Activated T-cell treated with anti-CD3 and anti-CD28 coated beads, Interleukin-2, amount 50 U/mL, for 72 hours (primary cell): Measurements from ENCODE around the gene PKP1. TPM values are rescaled to one million over a fixed set of nuclear protein-coding genes. Genes with fewer than 3 reads are reported as not detected.

ENCODE experiments used
- ATAC-seq, 2 donors: fragments of 150-1000 bp; cut with Tn5 transposase; replicated peaks in 1 of 2; 2 replicates each; pipeline ENCODE4 v1.10.0; 2021; ENCODE audit warnings: moderate library complexity in 2 of 2, mild to moderate bottlenecking in 1 of 2
- DNase-seq, 2 donors: peaks; one replicate each; pipeline ENCODE4 v3.0.0; 2021 to 2022; ENCODE audit warnings: mixed read lengths in 1 of 2
- H3K27ac Mint-ChIP-seq: one replicate; pipeline ENCODE4 v1.8.0; 2022; ENCODE audit warnings: mild to moderate bottlenecking, moderate library complexity, mixed read lengths
- H3K27me3 Mint-ChIP-seq: one replicate; pipeline ENCODE4 v1.8.0; 2022; ENCODE audit warnings: low read depth, mixed read lengths
- H3K36me3 Mint-ChIP-seq, 2 donors: one replicate each; pipeline ENCODE4 v1.8.0; 2022; ENCODE audit warnings: mixed read lengths in 2 of 2, mild to moderate bottlenecking in 1 of 2; ENCODE audit not compliant: insufficient read depth in 2 of 2
- H3K4me1 Mint-ChIP-seq: one replicate; pipeline ENCODE4 v1.8.0; 2022; ENCODE audit warnings: low read depth, mixed read lengths
- H3K4me3 Mint-ChIP-seq, 2 donors: one replicate each; pipeline ENCODE4 v1.8.0; 2022; ENCODE audit warnings: mild to moderate bottlenecking in 2 of 2, mixed read lengths in 2 of 2, moderate library complexity in 2 of 2
- H3K9me3 Mint-ChIP-seq, 2 donors: one replicate each; pipeline ENCODE4 v1.8.0; 2022; ENCODE audit warnings: mixed read lengths in 2 of 2
- total RNA-seq, 2 donors: library from RNA; stranded (reverse); gene quantifications; one replicate each; pipeline ENCODE4 v1.2.3, GENCODE V29; 2022

The PKP1 gene
- total RNA-seq, 2 donors from 2014 or later = not detected

DNA sequence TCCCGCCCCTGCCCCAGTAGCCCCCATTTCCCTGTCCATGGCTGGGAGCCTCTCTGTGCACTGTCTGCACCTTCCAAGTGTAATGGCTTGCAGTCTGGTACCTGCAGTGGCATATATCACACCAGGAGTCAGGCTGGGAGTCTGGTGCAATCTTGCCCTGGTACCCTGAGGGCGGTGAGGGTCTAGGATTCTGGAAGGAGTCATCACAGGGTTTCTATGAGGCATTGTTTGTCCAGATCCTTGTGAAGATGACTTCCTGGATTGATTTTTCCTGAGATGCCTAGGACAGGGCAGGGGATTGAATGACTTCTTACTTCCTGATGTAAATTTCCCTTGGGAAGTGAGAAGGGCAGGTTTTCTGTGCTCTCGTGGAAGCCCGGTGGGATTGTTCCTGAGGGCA, 5.9 kb upstream of the PKP1 start:
- Mint-ChIP-seq H3K27me3 (peaks cover 28% of the 10 kb centered on the region), H3K4me3 (no peak overlapping the region)
- no peak for ATAC-seq

DNA sequence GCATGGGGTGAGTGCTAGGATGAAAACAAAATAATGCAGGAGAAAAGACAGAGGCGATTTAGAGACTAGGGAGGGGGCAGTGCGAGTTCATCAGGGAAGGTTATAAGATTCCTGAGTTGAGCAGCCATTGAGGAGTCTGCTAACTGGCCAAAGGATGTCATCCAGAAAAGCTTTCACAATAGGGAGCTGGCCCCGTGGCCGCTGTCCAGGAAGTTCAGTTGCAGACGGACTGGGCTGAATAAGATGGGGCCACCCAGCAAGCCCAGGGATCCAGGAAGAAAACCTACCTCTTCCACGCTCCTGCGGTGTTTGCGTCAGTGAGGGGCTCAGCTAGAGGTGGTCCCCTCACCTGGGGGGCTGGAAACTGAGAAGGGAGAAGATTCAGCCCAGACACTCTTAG, 4.0 kb upstream of the PKP1 start:
- no peaks in the 10 kb centered on the region for H3K4me1 Mint-ChIP-seq
- ATAC-seq = no peak
- H3K27me3 Mint-ChIP-seq = peaks cover 45% of the 10 kb centered on the region
- H3K4me3 Mint-ChIP-seq = no peak overlapping the region
- H3K9me3 Mint-ChIP-seq = no peaks in the 10 kb centered on the region
- no peak overlapping the region for H3K27ac Mint-ChIP-seq
- DNase-seq = no peak
- no peaks in the 10 kb centered on the region for H3K36me3 Mint-ChIP-seq

More for the DNA sequence above, 5.9 kb upstream of the PKP1 start:
- H3K9me3 Mint-ChIP-seq = no peaks in the 10 kb centered on the region
- no peak for DNase-seq
- no peak overlapping the region for H3K27ac Mint-ChIP-seq
- H3K4me1 Mint-ChIP-seq = no peaks in the 10 kb centered on the region
- H3K36me3 Mint-ChIP-seq = no peaks in the 10 kb centered on the region

DNA sequence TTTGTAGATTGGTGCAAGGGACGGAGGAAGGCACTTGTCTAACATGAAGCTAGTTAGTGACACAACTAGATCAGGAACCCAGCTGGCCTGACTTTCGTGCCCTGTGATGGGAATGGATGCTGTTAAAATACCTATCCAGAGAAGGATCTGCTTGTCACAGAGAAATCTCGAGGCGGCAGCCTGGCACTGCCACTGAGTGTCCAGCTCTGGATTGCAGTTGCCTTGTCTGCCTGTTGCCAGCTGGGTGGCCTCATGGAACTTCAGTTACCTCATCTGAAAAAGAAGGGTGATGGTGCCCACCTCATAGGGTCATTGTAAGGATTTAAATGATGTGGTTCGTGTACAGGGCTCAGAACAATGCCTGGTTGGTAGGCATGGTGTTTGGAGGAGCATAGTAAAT, 2.4 kb upstream of the PKP1 start:
- Mint-ChIP-seq H3K27ac (no peak overlapping the region), H3K27me3 (peaks cover 59% of the 10 kb centered on the region), H3K4me3 (no peak overlapping the region), H3K36me3 (no peaks in the 10 kb centered on the region), H3K9me3 (no peaks in the 10 kb centered on the region), H3K4me1 (no peaks in the 10 kb centered on the region)
- ATAC-seq = no peak
- DNase-seq = no peak

DNA sequence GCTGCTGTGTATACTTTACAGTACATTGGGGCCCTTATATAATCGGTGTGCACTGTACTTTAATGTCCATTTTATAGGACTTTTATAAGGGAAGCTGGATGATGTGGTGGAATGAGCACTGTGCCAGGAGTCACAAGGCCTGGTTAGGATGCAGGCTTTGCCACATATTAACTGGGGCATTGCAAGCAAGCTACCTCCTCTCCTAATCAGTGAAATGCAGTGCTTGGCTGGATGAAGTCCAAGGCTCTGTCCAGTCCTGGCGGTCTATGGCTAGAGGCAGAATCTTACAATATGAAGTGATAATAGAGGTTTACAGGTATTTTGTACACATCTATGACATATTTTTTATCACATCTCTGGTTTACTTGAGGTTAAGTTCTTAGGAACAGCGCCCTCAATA, 1.7 kb upstream of the PKP1 start:
- Mint-ChIP-seq H3K4me3 (no peak overlapping the region), H3K36me3 (no peaks in the 10 kb centered on the region), H3K27ac (no peak overlapping the region), H3K9me3 (no peaks in the 10 kb centered on the region), H3K27me3 (peaks cover 64% of the 10 kb centered on the region), H3K4me1 (no peaks in the 10 kb centered on the region)
- ATAC-seq = no peak
- no peak for DNase-seq

DNA sequence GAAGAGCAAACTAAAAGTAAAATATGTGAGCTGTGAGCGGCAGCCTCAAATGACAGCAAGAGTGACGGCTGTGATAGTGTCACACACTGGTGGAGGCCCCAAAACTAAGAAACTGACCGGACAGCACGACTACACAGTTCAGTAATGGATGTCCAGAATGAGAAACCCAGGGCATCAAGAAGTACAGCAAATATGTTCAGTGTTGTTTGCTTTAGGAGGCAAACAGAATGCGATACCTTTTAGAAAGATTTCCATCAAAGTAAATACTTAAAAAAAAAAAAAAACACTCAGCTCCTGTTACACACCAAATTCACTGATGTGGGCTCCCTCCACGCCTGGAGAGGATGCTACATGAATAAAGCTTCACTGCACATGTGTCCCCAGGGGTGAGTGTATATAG, 1.1 kb upstream of the PKP1 start:
- H3K4me3 Mint-ChIP-seq = no peak overlapping the region
- H3K27ac Mint-ChIP-seq = no peak overlapping the region
- no peaks in the 10 kb centered on the region for H3K36me3 Mint-ChIP-seq
- ATAC-seq = no peak
- DNase-seq = no peak
- H3K27me3 Mint-ChIP-seq = peaks cover 70% of the 10 kb centered on the region
- H3K9me3 Mint-ChIP-seq = no peaks in the 10 kb centered on the region
- H3K4me1 Mint-ChIP-seq = no peaks in the 10 kb centered on the region

DNA sequence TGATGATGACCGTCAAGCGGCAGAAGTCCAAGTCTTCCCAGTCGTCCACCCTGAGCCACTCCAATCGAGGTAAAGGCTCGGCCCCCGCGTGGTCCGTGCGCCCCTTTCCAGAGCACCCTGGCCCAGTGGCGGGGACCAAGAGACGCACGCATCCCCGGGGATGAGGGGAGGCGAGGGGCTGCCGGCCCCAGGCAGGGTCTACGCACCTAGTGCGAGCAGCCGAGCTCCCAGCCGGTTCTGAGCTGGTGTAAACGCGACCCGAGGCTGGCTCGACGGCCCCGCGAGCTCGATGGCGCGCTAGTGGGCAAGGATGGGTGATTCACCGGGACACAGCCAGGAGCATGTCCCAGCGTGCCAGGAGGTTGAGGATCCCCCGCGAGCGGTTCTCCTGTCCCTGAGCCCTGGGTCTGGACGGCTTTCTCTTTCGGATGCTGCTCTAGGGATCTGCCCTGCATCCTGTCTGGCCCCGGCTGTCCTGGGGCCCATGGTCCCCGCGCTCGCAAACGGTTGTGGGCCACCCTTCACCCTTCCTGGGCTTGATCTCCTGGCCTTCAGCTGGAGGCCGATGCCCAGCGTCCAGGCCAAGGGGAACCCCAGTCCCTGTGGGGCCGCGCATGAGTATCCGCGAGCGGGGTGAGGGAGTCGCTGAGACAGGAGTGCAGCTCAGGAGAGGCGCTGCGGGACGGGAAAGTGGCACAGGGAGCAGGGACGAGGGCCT, 689 bp downstream of the PKP1 start:
- Mint-ChIP-seq H3K27me3 (peaks cover 84% of the 10 kb centered on the region), H3K4me1 (no peaks in the 10 kb centered on the region), H3K4me3 (peak overlapping the region in 1 of 2 donors; percentile 65), H3K27ac (no peak overlapping the region), H3K9me3 (no peaks in the 10 kb centered on the region), H3K36me3 (no peaks in the 10 kb centered on the region)
- DNase-seq (no peak), ATAC-seq (no peak)

DNA sequence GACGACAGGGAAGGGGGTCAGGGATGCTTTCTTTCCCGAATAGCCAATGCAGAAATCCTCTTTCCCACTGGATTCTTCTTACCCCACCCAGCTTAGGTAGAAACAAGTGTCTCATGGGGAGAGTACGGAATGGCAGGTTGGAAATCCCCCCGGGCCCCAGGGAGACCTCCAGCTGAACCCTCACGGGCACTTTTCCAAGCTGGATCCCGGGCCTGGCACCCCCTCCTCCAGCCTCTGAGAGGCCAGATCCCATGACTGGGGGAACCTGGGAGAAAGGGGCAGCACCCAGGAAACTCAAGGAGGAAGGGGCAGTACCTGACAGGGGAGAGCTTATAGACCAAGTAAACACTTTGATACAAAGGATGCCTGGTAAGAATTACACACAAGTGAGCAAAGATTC, 1.3 kb downstream of the PKP1 start:
- no peak overlapping the region for H3K4me3 Mint-ChIP-seq
- H3K27me3 Mint-ChIP-seq = peaks cover 83% of the 10 kb centered on the region
- no peaks in the 10 kb centered on the region for H3K4me1 Mint-ChIP-seq
- no peaks in the 10 kb centered on the region for H3K36me3 Mint-ChIP-seq
- H3K27ac Mint-ChIP-seq = no peak overlapping the region
- DNase-seq (no peak), ATAC-seq (no peak)
- no peaks in the 10 kb centered on the region for H3K9me3 Mint-ChIP-seq

DNA sequence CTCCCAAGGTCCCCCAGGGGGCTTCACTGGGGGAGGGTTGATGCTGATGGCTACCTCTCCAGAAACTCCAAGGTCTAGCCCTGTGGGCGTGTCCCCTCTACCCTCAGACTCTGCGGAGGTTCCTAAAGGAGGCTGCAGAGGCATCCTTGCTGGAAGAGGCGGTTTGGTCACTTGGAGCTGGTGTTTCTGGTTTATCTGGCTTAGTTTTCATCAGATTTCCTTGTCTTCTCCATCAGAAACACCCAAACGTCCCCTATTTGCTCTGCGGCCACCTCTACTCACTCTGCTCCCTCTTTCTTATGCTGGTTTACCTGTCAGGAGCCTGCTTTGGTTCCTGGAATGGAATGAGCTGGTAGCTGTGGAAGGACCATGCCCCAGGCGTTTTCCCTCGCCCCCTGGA, 2.5 kb downstream of the PKP1 start:
- H3K36me3 Mint-ChIP-seq = no peaks in the 10 kb centered on the region
- H3K4me1 Mint-ChIP-seq = no peaks in the 10 kb centered on the region
- no peak for ATAC-seq
- H3K9me3 Mint-ChIP-seq = no peaks in the 10 kb centered on the region
- H3K27me3 Mint-ChIP-seq = peaks cover 77% of the 10 kb centered on the region
- no peak overlapping the region for H3K4me3 Mint-ChIP-seq
- no peak overlapping the region for H3K27ac Mint-ChIP-seq
- no peak for DNase-seq

DNA sequence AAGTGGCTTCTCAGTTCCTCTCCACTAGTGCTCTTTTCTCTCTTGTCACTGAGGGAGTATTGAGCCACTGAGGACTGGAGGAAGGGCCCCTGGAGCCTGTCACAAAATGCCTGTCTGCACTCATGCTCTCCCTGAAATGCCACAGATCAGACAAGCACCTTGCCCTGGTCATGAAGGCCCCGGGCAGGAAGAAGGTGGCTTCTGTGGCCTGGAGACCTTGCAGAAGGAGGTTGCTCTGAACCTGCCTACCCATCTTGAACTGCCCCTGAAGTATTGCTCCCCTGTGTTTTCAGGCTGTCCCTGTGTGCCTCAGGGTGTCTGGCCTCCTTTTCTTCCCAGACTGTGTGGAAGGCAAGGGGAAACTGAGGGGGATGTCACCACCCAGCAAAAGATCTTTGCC, 3.1 kb downstream of the PKP1 start:
- no peak for ATAC-seq
- no peak overlapping the region for H3K27ac Mint-ChIP-seq
- H3K4me1 Mint-ChIP-seq = no peaks in the 10 kb centered on the region
- H3K36me3 Mint-ChIP-seq = no peaks in the 10 kb centered on the region
- H3K9me3 Mint-ChIP-seq = no peaks in the 10 kb centered on the region
- no peak for DNase-seq
- H3K4me3 Mint-ChIP-seq = no peak overlapping the region
- H3K27me3 Mint-ChIP-seq = peaks cover 73% of the 10 kb centered on the region

DNA sequence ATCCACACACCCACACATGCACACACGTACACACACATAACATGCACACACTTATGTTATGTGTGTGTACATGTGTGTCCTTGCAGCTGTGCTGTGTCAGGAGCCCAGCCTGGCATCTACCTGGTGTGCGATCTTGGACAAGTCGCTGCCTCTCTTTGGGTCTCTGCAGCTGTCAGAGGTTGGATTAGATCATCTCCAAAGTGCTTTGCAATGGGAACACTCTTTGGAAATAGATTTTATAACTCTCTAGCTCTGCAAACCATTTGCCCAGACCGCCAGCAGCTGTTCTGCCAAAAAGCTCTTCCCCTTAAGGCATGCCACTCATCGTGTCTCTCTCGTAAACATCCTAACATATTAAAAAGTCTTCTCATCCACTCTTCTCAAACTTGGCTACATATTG, 4.7 kb downstream of the PKP1 start:
- H3K27me3 Mint-ChIP-seq = peaks cover 60% of the 10 kb centered on the region
- ATAC-seq = no peak
- no peaks in the 10 kb centered on the region for H3K4me1 Mint-ChIP-seq
- no peak overlapping the region for H3K27ac Mint-ChIP-seq
- no peaks in the 10 kb centered on the region for H3K36me3 Mint-ChIP-seq
- H3K9me3 Mint-ChIP-seq = no peaks in the 10 kb centered on the region
- no peak for DNase-seq
- no peak overlapping the region for H3K4me3 Mint-ChIP-seq

DNA sequence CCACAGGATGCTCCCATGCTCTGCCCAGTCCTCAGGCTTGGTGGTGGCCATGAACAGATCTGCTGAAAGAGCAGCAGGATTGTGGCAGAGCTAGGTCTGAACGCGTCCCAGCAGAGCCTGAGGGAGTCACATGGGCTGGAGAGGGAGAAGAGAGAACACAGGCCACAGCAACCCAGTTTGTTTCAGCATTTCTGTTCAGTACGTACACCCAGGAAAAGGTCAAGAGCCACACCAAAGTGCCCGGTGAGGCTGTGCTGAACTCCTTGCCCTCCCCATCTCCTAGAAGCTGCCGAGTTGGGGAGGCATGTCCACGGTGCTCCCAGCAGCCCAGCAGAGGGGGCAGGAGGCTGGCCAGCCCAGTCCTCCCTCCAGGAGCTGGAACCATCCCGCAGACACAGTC, 5.5 kb downstream of the PKP1 start:
- ATAC-seq (no peak), DNase-seq (no peak)
- H3K27ac Mint-ChIP-seq = no peak overlapping the region
- H3K4me1 Mint-ChIP-seq = no peaks in the 10 kb centered on the region
- H3K27me3 Mint-ChIP-seq = peaks cover 52% of the 10 kb centered on the region
- no peaks in the 10 kb centered on the region for H3K9me3 Mint-ChIP-seq
- no peak overlapping the region for H3K4me3 Mint-ChIP-seq
- no peaks in the 10 kb centered on the region for H3K36me3 Mint-ChIP-seq

DNA sequence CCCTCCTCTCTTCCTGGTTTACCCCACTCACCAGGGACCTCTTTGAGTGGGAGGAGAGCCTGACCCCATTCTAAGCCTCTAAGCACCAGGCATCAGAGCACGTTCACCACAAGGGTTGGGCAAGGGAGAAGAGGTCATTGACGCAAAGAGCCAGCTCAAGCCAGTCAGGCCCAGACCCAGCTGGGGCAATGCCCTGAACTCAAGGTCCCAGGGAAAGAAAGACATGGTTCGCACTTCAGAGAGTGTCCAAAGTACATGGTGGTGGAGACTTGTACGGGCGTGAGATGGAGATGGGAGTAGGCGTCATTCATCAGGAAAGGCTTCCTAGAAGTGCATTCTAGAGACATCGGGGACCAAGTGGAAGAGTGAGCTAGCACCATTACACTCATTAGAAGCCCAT, 7.2 kb downstream of the PKP1 start:
- DNase-seq = no peak
- ATAC-seq = no peak
- Mint-ChIP-seq H3K4me3 (no peak overlapping the region), H3K27me3 (peaks cover 51% of the 10 kb centered on the region), H3K9me3 (no peaks in the 10 kb centered on the region), H3K36me3 (no peaks in the 10 kb centered on the region), H3K4me1 (no peaks in the 10 kb centered on the region), H3K27ac (no peak overlapping the region)

DNA sequence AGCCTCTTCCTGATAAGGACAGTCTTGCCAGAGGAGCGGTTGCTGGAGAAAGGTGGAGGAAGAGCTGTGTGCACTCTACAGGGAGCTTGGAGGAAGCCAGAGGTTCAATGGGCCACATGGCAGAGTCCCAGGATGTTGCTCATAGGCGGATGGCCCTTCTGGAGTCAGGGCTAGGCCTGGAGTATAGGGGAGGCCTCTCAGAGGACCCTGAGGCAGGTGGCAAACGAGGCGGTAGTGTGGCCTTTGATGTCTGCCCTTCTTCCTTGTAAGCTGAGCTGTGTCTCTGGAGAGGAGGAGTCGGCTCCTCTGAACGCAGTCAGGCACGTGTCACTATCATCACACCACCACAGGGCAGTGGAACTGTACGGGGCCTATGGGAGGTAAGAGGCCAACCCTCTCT, 8.6 kb downstream of the PKP1 start:
- H3K4me3 Mint-ChIP-seq = no peak overlapping the region
- no peak overlapping the region for H3K27ac Mint-ChIP-seq
- peaks cover 49% of the 10 kb centered on the region for H3K27me3 Mint-ChIP-seq
- no peaks in the 10 kb centered on the region for H3K9me3 Mint-ChIP-seq
- H3K4me1 Mint-ChIP-seq = no peaks in the 10 kb centered on the region
- DNase-seq = no peak
- H3K36me3 Mint-ChIP-seq = no peaks in the 10 kb centered on the region
- no peak for ATAC-seq

DNA sequence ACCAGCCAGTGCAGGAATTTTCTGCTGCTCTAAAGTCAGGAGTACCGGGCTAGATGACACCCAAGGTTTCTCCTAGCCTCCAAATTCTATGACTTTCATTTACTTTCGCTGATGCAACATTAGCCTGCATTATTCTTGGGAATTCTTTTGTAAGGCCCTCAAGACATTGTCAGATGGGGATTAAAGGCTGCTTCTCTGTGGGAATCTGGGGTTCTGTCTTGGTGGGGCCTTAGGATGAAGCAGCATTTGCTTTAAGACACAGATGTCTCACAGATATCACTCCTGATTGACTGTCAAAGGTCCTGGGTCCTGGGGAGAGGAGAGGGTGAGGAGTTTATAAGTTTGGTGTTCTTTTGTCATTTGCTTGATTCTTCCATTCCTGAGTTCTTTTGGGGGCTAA, 11.6 kb downstream of the PKP1 start:
- Mint-ChIP-seq H3K27ac (no peak overlapping the region), H3K9me3 (no peaks in the 10 kb centered on the region), H3K4me1 (no peaks in the 10 kb centered on the region), H3K27me3 (peaks cover 24% of the 10 kb centered on the region), H3K4me3 (no peak overlapping the region), H3K36me3 (no peaks in the 10 kb centered on the region)
- no peak for ATAC-seq
- no peak for DNase-seq
